ENCODE data around the gene IL12RB1.

IL12RB1 gene

DNA sequence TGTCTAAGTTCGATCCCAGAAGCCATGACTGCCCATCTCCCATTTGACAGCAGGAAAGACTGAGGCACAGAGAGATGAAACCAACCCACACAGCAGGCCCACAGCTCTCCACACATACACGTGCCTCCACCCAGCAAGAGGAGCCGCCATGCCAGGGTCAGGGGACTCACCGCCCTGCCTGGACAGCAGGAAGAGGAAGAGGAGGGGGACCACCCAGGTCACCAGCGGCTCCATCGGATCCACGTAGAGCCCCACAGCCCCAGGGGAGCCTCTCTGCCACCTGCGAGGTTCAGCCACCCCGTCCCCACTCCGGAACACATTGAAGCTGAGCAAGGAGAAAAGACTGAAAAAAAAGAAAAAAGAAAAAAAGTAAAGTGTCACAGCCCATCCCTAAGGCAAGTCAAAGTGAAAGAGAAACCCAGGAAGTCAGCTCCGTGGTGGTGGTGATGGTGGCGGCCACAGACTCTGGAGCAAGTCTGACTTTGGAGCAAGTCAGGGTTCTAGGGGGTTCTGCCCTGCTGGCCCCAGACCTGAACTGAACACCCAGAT, at the start of gene IL12RB1:
IL12RB1 (minus strand) TSS at position 345 of the 549 bp plus-strand sequence; CDS start at position 234, 111 bp downstream.
- no peak for DNase-seq
- in situ Hi-C loops (cut with MboI; ENCODE audit: low pct_unique_long_range_greater_than_20kb, low sequenced_read_pairs), result no loop called here

DNA sequence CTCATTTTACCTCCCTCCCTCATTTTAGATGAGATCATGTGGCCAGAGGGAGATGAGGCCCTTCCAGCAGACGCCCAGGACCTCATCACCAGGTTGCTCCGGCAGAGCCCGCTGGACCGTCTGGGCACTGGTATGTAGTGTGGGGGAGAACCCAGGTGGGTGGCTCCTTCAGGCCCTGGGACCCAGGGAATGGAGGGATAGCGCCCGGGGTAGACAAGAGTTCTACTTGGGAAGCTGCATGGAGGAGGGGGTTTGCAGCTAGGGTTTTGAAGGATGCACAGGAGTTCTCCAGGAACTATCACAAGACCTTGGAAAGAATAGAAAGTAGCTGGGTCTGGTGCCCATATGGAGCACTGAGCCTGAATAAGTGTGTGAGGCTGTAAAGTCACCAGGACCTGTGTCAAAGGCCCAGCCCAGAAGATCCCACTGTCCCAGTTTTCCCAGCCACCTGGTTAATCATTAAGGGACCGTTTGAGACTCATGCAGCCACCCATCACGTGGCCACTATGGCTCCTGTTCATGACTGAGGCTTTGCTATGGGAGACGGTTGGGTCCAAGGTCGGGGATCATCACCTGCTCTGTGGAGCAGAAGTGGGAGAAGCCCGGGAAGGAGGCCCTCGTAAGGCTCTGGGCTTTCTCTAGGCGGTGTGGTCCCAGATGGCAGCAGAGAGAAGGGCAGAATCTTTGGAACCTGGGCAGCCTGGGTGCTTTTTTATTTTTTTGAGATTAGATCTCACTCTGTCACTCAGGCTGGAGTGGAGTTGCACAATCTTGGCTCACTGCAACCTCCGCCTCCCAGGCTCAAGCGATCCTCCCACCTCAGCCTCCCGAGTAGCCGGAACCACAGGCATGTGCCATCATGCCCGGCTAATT, 49.2 kb upstream of the IL12RB1 start:
- in situ Hi-C loops (cut with MboI; ENCODE audit: low pct_unique_long_range_greater_than_20kb, low sequenced_read_pairs), result no loop called here
- no peak for DNase-seq

DNA sequence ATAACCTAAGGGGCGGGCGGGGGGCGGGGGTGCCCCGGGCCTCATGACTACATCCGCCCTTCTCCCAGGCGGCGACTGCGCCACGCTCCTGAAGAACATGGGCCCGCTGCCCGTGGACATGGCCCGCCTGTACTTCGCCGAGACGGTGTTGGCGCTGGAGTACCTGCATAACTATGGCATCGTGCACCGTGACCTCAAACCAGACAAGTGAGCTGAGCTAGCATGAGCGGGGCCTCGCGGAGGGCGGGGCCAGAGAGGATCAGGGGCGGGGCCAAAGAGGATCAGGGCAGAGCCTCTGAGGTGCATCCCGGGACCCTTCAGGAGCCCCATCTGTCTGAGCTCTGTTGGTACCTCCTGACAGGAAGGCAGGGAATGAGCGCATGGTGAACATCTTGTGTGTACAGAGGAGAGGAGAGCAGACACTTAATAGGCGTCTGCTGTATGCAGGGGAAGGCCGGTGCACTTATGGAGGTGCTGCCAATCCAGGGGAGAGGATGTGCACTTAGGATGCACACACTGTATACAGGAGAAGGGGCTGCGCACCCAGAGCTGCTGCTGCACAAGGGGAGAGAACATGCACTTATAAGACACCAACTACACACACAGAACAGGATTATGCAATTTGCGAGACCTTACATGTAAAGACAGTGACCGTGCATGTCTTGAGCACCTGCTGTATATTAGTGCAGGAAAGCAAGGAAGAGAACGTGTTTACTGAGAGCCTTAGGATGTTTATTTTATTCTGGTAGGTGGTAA, 45.3 kb upstream of the IL12RB1 start:
- in situ Hi-C loops (cut with MboI; ENCODE audit: low pct_unique_long_range_greater_than_20kb, low sequenced_read_pairs), result no loop called here
- DNase-seq, result no peak

DNA sequence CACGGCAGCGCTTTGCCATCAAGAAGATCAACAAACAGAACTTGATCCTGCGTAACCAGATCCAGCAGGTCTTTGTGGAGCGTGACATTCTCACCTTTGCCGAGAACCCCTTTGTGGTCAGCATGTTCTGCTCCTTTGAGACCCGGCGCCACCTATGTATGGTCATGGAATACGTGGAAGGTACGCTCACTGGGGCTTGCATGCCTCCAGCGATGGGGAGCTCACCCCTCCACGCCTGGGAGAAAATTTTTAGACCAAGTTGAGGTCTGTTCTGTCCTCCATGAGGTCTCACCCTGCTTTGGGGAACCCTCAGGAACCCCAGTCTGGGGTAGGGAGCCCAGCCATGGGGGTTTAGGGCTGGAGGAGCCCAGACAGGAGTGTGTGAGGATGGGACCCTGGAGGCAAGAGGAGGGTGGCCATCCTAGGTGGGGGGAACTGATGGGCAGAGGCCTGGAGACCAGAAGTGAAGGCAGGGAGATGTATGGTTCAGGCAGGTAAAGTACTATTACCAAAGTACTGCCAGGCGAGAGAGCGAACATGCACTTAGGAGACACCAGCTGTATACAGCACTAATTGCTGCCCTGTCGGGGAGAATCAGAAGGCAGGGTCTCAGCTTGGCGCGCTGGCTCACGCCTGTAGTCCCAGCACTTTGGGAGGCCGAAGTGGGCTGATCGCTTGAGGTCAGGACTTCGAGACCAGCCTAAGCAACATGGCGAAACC, 43.9 kb upstream of the IL12RB1 start:
- no peak for DNase-seq

DNA sequence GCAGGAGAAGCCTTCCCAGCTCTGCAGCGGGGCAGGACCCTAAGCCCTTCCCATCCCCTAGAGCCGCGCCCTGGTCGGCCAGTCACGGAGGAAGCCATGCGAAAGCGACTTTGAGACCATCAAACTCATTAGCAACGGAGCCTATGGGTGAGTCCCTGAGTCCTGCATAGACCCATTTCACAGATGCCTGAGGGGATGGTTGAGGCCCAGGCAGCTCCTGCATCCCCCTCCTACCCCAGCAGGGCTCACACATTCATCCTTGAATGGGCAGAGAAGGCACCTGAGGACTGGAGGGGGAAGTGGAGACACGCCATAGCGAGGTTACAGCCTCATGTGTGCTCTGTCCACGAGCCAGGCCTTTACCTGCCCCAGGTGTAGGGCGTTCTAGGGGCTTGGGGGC, 42.1 kb upstream of the IL12RB1 start:
- no peak for DNase-seq
- in situ Hi-C loops (cut with MboI; ENCODE audit: low pct_unique_long_range_greater_than_20kb, low sequenced_read_pairs), result no loop called here

More for the DNA sequence above, 43.9 kb upstream of the IL12RB1 start:
- in situ Hi-C loops (cut with MboI; ENCODE audit: low pct_unique_long_range_greater_than_20kb, low sequenced_read_pairs), result no loop called here

DNA sequence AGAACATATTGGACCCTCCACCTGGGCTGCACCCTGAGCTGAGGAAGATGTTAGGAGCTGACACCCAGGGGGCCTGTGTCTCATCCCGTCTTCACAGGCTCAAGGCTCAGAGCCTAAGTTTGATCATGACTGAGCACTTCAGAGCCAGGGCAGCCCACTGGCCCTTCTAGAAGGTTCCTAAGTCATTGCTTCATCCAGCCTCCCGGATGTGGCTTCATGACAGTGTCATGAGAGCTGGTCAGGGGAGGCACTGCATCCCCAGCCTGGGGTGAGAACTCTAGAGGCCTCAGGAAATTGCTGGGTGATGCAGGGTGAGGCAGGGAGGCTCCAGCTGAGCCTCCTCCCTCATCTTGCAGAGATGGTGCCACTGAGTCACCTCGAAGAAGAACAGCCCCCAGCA, 41.3 kb upstream of the IL12RB1 start:
- in situ Hi-C loops (cut with MboI; ENCODE audit: low pct_unique_long_range_greater_than_20kb, low sequenced_read_pairs), result no loop called here
- no peak for DNase-seq

DNA sequence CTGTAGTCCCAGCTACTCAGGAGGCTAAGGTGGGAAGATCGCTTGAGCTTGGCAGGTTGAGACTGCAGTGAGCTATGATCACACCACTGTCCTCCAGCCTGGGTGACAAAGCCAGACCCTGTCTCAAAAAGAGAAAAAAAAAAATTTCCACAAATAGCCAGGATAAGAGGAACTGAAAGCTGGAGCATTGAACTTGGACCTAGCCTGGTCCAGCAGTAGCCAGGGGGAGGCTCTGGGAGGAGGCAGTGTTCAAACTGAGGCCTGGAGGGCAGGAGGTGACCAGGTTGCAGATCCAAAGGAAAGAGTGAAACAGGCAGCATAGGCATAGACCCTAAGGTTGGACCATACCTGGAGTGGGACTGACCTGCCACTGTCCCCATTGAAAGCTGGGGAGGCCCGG, 39.4 kb upstream of the IL12RB1 start:
- DNase-seq, result no peak
- in situ Hi-C loops (cut with MboI; ENCODE audit: low pct_unique_long_range_greater_than_20kb, low sequenced_read_pairs), result no loop called here

DNA sequence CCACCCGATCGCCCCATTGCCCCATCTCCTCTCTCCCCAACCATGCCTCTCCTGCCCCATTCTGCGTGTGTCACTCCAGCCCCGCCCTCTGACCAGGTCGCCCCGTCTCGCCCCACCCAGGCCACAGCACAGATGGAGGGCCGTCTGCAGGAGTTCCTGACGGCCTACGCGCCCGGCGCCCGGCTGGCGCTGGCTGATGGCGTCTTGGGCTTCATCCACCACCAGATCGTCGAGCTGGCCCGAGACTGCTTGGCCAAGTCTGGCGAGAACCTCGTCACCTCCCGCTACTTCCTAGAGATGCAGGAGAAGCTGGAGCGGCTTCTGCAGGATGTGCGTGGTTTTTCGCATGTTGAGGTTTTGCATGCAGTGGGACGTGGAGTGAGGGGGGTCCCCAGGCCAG, 37.1 kb upstream of the IL12RB1 start:
- in situ Hi-C loops (cut with MboI; ENCODE audit: low pct_unique_long_range_greater_than_20kb, low sequenced_read_pairs), result no loop called here

DNA sequence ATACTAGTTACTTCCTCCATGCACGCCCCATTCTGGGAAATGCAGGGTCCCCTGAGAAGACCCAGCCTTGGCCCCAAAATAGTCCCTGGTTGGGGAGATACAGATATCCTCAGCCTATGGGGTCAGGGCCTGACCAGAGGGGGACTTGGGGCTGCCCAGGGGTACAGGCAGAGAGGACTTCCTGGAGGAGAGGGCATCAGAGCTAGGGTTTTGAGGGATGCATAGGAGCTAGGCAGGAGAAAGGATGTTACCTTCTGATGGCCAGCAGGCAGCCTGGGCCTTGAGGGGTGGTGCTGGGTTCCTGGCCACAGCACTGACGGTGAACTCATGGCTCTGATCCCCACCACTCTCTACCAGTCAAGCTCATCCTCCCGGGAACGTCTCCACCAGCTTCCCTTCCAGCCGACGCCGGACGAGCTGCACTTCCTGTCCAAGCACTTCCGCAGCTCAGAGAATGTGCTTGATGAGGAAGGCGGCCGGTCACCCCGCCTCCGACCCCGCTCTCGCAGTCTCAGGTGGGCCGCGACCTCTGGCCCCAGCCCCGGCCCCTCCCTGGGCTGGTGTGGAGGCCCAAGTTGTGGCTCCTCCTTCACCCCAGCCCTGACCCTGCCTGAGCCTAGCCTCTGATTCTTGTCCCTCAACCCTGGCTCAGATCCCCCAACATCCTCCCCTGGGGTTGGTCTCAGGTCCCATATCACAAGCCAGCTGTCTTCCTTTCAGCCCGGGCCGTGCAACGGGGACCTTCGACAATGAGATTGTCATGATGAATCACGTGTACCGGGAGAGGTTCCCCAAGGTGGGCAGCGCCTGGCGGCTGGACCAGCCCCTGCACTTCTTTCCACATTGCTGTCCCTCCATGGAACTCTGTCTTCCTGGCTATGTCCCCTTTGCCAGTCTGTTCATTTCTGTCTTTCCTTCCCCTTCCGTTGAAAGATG, 36.4 kb upstream of the IL12RB1 start:
- in situ Hi-C loops (cut with MboI; ENCODE audit: low pct_unique_long_range_greater_than_20kb, low sequenced_read_pairs), result no loop called here
- no peak for DNase-seq

More for the DNA sequence above, 37.1 kb upstream of the IL12RB1 start:
- no peak for DNase-seq

DNA sequence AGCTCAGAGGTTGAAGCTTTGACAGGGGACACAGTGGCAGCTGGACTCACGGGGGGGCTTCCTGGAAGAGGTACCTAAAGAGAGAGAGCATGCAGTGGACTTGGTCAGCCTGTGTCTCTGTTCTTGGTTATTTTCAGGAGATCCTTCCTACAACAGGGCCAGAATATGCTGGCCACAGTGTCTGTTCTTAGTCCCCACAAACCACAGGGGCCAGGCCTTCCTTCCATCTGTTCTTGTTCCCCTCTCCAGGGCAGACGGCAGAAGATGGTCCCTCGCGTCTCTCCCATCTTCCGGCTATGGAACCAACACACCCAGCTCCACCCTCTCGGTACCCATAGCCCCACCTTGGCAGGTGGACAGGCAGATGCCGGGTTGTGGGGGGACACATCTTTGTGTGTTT, 35.7 kb upstream of the IL12RB1 start:
- in situ Hi-C loops (cut with MboI; ENCODE audit: low pct_unique_long_range_greater_than_20kb, low sequenced_read_pairs), result no loop called here
- DNase-seq, result no peak

DNA sequence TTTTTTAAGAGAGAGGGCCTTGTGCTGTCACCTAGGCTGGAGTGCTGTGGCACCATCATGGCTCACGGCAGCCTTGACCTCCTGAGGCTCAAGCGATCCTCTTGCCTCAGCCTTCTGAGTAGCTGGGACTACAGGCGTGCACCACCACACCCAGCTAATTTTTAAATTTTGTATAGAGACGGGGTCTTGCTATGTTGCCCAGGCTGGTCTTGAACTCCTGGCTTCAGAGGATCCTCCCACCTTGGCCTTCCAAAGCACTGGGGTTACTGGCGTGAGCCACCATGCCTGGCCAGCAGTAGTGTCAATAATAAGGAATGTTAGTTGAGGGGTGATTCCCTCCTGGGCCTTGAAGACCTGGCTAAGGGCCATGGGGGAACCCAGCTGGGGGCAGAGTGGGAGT, 34.4 kb upstream of the IL12RB1 start:
- in situ Hi-C loops (cut with MboI; ENCODE audit: low pct_unique_long_range_greater_than_20kb, low sequenced_read_pairs), result no loop called here

DNA sequence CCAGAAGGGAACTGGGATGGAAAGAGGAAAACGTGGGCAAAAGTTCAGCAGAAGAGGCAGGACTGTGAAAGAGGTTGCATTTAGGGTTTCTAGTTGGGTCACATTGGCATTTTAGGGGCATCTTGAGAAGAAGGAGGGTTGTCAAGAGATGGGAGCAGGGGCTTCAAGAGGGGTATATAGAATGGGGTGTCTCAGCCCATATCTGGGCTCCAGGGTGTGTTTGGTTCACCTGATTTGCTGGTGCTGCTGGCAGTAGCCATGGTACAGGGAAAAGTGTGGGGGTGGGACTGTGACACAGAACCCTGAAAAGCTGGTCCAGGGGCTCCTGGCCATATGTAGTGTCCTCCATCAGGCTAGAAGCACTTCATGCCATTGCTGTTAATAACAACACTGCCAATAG, 33.4 kb upstream of the IL12RB1 start:
- in situ Hi-C loops (cut with MboI; ENCODE audit: low pct_unique_long_range_greater_than_20kb, low sequenced_read_pairs), result no loop called here
- DNase-seq, result no peak

More for the DNA sequence above, 34.4 kb upstream of the IL12RB1 start:
- no peak for DNase-seq

DNA sequence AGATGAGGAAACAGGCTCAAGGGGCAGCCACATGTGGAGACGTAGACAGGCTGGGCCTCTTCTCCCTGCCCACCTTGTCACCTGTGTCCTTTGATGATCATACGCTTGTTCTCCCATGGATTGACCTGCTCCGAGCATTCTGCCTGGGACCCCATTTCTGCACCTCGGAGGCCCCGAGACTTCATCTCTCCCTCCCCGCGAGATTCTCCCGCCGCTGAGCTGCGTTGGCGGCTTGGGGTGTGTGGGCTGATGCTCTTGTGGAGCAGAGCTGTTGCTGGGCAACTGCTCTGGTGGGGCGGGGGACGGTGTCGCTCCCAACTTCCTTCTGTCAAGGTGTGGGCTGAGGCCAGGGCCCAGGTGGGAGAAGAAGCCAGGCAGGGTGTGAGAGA, 33.0 kb upstream of the IL12RB1 start:
- DNase-seq, result no peak
- in situ Hi-C loops (cut with MboI; ENCODE audit: low pct_unique_long_range_greater_than_20kb, low sequenced_read_pairs), result no loop called here

DNA sequence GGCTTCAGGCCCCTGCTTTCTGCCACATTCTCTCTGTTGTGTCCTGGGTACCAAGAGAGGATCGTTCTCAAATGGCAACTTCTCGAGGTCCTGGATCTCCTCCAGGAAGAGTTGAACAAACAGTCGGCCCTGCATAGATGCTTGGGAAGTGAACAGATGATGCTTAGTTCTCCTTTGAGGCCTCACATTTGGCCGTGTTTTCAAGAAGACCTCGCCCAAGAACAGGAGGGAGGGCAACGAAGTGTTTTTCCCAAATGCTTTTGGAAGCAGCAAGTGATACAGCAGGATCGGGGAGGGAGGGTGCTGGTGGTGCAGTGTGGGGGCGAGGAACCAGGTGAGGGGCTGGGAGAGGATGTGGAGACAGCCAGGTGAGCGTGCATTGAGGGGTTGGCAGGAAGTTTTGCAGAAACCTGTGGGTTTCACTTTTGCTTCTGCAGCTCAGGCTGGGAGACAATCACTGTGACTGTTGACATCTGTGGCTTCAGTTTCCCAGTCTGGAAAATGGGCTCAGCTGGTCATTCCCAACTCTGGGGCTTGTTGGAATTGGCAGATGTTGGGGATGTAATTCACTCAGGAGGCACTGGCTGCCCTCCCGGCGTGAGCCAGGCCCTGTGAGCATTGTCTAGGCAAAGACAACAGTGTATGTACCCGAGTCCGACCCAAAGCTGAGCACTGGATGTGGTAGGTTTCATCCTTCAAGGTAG, 32.4 kb upstream of the IL12RB1 start:
- DNase-seq, result no peak

DNA sequence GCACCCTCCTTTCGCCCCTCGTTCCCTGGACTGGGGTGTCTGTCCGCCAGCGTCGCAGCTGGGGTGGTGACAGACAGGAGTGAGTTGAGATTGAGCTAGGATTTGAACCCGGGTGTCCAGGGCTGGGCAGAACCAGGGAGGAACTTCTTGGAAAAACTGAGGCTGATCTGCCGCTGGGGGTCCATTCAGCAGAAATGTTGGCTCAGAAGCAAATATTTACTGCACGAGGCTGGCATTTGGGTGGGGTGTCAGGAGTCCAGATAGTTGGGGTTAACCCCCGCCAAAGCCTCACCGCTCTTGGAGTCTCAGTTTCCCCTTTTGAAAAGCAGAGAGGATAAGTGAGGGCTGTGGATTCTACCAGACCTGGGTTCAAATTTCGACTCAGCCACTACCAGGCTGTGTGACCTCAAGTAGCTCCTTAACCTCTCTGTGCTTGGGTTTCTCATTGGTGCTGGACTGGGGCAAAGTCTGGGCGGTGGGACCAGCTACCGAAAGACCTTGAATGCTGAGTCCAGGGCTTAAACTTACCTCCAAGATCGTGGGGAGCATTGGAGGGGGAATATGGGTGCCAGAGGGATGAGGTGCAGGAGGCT, 31.8 kb upstream of the IL12RB1 start:
- DNase-seq, result no peak
- in situ Hi-C loops (cut with MboI; ENCODE audit: low pct_unique_long_range_greater_than_20kb, low sequenced_read_pairs), result no loop called here

More for the DNA sequence above, 32.4 kb upstream of the IL12RB1 start:
- in situ Hi-C loops (cut with MboI; ENCODE audit: low pct_unique_long_range_greater_than_20kb, low sequenced_read_pairs), result no loop called here

DNA sequence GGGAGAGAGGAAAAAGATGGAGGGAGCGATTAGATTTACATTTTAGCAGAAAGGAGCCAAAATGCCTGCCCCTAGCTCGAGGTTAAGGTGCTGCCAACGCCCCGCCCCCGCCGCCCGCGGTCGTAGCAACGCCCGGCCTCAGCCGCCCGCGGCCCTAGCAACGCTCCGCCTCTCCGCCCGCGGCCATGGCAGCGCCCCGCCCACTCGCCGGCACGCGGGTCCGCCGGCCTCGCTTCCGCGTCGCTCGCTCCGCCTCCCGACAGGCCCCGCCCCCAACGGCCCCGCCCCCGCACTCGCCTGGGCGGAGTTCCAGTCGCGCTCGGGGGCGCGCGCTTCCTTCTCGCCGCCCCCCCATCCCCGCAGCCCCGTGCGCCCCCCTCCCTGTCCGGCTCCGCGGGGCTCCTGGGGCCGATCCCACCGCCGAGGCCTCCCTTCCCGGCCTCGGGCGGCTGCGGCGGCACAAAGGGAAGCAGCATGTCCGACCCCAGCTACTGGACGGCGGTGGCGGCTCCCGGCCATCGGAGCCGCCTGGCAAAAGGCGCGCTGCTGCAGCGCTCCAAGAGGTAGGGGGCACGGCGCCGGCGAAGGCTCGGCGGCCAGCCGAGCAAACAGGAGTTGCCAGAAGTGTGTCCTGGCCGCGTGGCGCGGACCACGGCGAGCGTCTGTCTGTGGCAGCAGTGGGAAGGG, 31.1 kb upstream of the IL12RB1 start:
- DNase-seq, result peak; percentile 80
- in situ Hi-C loops (cut with MboI; ENCODE audit: low pct_unique_long_range_greater_than_20kb, low sequenced_read_pairs), result no loop called here

DNA sequence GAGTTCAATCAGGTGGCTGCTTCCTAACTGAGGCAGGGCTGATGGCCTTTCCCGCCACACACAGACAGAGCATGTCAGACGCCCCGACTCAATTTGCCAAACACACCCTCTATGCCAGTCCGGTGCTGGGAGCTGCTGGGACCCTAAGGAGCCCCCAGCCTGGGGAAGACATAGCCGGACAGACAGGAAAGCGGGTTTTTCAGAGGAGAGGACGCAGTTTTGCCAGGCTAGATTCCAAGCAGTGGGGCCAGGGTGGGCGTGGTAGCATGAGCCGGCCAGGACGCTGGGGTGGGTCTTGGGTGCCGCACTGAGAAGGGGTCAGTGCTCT, 30.6 kb upstream of the IL12RB1 start:
- in situ Hi-C loops (cut with MboI; ENCODE audit: low pct_unique_long_range_greater_than_20kb, low sequenced_read_pairs), result no loop called here
- DNase-seq, result no peak
